Measurements from ENCODE around the gene NKTR. TPM values are rescaled to one million over a fixed set of nuclear protein-coding genes. Genes with fewer than 3 reads are reported as not detected.

NKTR gene
- total RNA-seq, 4 donors from 2014 or later, result 17.9 to 134 (median 56.3) TPM

DNA sequence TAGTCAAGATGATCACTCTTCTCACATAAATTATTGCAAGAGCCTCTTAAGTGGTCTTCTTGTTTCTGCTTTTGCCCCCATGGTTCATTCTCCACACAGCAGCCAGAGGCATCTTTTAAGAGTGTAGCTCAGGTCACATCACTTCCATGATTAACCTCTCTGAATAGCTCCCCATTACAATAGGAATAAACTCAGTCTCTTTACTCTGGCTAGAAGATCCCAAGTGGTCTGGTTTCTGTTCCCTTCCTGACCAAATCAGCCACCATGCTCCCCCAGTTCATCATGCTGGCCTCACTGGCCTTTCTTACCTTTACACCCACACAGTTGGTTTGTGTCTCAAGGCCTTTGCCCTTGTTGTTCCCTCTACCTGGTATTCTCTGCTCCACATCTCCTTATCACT lies 93.9 kb downstream of the NKTR start:
- ATAC-seq, result no peak
- Histone ChIP-seq H3K4me3 (no peak overlapping the region), H3K27me3 (peaks cover 7% of the 10 kb centered on the region), H3K9me3 (no peaks in the 10 kb centered on the region), H3K27ac (no peak overlapping the region), H3K36me3 (no peaks in the 10 kb centered on the region), H3K4me1 (no peaks in the 10 kb centered on the region)
- TF ChIP-seq POLR2AphosphoS5 (IDR thresholded peaks at IDR 0.05) (no peak), EP300 (IDR thresholded peaks at IDR 0.05) (no peak), POLR2A (IDR thresholded peaks at IDR 0.05) (no peak)
- TF ChIP-seq, protein P1, sequence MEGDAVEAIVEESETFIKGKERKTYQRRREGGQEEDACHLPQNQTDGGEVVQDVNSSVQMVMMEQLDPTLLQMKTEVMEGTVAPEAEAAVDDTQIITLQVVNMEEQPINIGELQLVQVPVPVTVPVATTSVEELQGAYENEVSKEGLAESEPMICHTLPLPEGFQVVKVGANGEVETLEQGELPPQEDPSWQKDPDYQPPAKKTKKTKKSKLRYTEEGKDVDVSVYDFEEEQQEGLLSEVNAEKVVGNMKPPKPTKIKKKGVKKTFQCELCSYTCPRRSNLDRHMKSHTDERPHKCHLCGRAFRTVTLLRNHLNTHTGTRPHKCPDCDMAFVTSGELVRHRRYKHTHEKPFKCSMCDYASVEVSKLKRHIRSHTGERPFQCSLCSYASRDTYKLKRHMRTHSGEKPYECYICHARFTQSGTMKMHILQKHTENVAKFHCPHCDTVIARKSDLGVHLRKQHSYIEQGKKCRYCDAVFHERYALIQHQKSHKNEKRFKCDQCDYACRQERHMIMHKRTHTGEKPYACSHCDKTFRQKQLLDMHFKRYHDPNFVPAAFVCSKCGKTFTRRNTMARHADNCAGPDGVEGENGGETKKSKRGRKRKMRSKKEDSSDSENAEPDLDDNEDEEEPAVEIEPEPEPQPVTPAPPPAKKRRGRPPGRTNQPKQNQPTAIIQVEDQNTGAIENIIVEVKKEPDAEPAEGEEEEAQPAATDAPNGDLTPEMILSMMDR (IDR thresholded peaks at IDR 0.05), result no peak

DNA sequence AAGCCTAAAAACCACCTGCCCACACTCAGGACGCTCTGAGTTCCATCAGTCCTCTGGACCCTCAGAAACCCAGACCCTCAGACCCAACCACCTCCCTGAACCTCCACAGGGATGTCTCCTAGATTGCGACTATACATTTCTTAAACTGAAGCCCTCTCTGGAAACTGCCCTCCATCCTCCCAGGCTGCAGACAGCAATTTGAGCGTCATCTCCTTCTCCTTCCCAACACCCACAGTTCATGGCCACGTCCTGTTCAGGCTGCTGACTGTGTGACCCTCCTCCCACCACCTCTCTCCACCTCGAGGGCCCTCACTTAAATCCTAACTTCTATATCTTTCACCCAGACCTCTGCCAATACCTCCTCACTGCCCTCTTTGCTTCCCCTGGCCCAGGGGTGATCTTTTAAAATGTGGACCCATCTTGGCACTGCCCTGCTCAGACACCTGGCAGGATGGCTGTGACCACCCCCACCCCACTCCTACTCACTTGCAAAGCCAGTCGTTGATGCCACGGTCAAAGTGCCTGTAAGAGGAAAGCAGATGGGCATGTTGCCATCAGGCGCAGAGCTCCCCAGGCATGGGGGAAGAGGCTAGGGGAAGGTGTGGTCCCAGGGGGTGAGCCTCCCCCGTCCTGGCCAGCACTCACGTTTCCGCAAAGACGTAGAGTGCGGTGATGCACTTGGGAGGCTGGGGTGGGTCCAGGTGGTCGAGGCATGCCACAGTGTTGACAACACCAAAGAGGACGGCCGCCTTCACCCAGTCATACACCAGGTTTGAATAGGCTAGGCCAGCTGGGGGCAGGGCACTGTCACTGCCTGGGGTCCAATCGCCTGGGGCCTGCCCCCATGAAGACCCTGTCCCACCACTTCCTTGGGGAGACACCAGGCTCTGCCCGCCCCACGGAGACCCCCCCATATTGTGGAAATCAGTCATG lies 96.1 kb downstream of the NKTR start:
- Histone ChIP-seq H3K27ac (no peak overlapping the region), H3K36me3 (no peaks in the 10 kb centered on the region), H3K9me3 (no peaks in the 10 kb centered on the region), H3K27me3 (peaks cover 7% of the 10 kb centered on the region), H3K4me1 (no peaks in the 10 kb centered on the region), H3K4me3 (no peak overlapping the region)
- TF ChIP-seq EP300 (IDR thresholded peaks at IDR 0.05) (no peak), POLR2AphosphoS5 (IDR thresholded peaks at IDR 0.05) (no peak), POLR2A (IDR thresholded peaks at IDR 0.05) (no peak)
- TF ChIP-seq, protein P1 (IDR thresholded peaks at IDR 0.05), result no peak
- 60 to 70% methylated on average over 3 to 9 of the region's 19 CpGs for WGBS, 2 donors (ENCODE audit: low coverage in 1 of 2)
- ATAC-seq, result no peak

DNA sequence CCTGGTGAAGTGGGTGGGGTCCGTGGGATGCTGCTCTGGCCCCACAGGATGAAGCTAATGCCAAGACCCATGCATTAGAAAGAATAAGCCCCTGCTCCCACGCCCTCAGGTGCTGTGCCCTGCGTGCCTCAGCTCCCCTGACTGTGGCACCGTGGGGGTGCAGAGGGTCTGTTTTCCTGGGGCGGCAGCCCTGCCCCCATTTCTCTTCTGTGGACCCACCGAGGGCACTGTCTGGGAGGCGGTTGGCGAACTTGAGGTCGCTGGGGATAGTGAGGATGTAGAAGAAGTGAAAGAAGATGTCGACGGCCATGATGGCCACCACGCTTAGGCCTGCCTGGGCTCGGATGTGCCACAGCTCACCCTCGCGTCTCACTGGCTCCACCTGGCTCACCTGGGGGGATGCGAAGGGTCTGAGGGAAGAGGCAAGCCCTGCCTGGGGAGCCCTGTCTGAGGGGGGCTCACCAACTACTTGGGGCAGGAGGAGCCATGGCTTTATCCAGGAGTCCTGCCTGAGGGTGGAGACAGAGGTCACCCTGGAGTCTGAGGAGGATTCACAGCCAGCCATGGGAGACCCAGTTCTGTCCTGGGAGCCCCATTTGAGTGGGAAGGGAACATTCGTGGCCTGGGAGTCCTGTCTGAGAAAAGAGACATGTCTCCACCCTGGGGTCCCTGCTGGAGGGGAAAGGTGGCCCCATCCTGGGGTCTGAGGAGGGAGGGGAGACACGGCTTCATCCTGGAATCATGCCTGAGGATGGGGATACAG lies 97.0 kb downstream of the NKTR start:
- H3K36me3 ChIP-seq, result no peaks in the 10 kb centered on the region
- no peaks in the 10 kb centered on the region for H3K9me3 ChIP-seq
- TF ChIP-seq, protein P1 (IDR thresholded peaks at IDR 0.05), result no peak
- TF ChIP-seq POLR2AphosphoS5 (IDR thresholded peaks at IDR 0.05), result no peak
- TF ChIP-seq POLR2A (IDR thresholded peaks at IDR 0.05), result no peak
- no peak for TF ChIP-seq EP300 (IDR thresholded peaks at IDR 0.05)
- no peak overlapping the region for H3K4me3 ChIP-seq
- H3K27ac ChIP-seq, result no peak overlapping the region
- H3K4me1 ChIP-seq, result no peaks in the 10 kb centered on the region
- no peak for ATAC-seq
- WGBS, 2 donors (ENCODE audit: low coverage in 1 of 2), result 83% methylated on average over 12 of the region's 18 CpGs; no CpG with 5 or more reads in 1 of the 2 donors
- H3K27me3 ChIP-seq, result peaks cover 12% of the 10 kb centered on the region

Other genes with a start within 250 kb of the NKTR start
- gene LYZL4, start 190.1 kb upstream of the NKTR start, total RNA-seq, result not detected
- gene VIPR1, start 98.0 kb upstream of the NKTR start, total RNA-seq, result 1 to 10 TPM; 3.8 to 9.5 (median 5.9) TPM
- 10 to 100 TPM; 56.0 to 84.4 (median 72.1) TPM for gene SEC22C, start 18.7 kb upstream of the NKTR start, total RNA-seq
- 10 to 100 TPM in 2 of 4 donors, 1 to 10 TPM in 2; 8.4 to 32.2 (median 12.8) TPM for gene SS18L2, start 9.8 kb upstream of the NKTR start, total RNA-seq
- gene ZBTB47, start 53.0 kb downstream of the NKTR start, total RNA-seq, result 100 to 1,000 TPM in 3 of 4 donors, 10 to 100 TPM in 1; 86.8 to 152 (median 110) TPM
- gene KLHL40, start 84.9 kb downstream of the NKTR start, total RNA-seq, result not detected
- 1 to 10 TPM in 1 of 4 donors, under 1 TPM in 1, not detected in 2; 0.23 to 1.2 TPM for gene HHATL, start 102.1 kb downstream of the NKTR start, total RNA-seq
- 1 to 10 TPM; 2.8 to 7.4 (median 5.6) TPM for gene CCDC13, start 172.6 kb downstream of the NKTR start, total RNA-seq
- gene HIGD1A, start 203.8 kb downstream of the NKTR start, total RNA-seq, result 100 to 1,000 TPM; 173 to 657 (median 393) TPM
- 1 to 10 TPM; 5.9 to 9.3 (median 7.4) TPM for gene ACKR2, start 208.8 kb downstream of the NKTR start, total RNA-seq